MCF 10A (cell line): Measurements from ENCODE around the gene C11orf65. TPM values are rescaled to one million over a fixed set of nuclear protein-coding genes. Genes with fewer than 3 reads are reported as not detected.
"Not testable (repeated sequence)": the region's sequence is repeated elsewhere in the genome, so short reads cannot be mapped to it uniquely, and the experiment has no call there.

Experiments used
- BruUV-seq: library from RNA; stranded (reverse); fragments of 400-500 nt; replicated peaks from 2 replicates; lab custom pipeline; 2021; lab: Mats Ljungman, UMichigan
- CTCF ChIA-PET: fragments of 300-600 bp; sonication (Branson Sonifier 250); formaldehyde crosslinking; extraction: SDS; loops from one replicate; lab custom pipeline; 2021; ENCODE audit warnings: antibody characterized with exemption, inconsistent platforms; lab: Yijun Ruan, JAX
- POLR2A ChIA-PET: fragments of 300-600, 350-650 bp; sonication (Branson Sonifier 250); formaldehyde crosslinking; extraction: SDS; loops from one replicate; lab custom pipeline; 2020; ENCODE audit warnings: antibody characterized with exemption, inconsistent platforms; lab: Yijun Ruan, JAX
- DNase-seq: peaks from one replicate; pipeline ENCODE4 v3.0.0-alpha.2; 2018; ENCODE audit not compliant: unreplicated experiment
- H3K27ac Mint-ChIP-seq: one replicate; pipeline ENCODE4 v1.8.0; 2022; ENCODE audit warnings: mild to moderate bottlenecking, low read depth, mixed read lengths; ENCODE audit not compliant: unreplicated experiment
- H3K27me3 Mint-ChIP-seq: one replicate; pipeline ENCODE4 v1.8.0; 2022; ENCODE audit warnings: mixed read lengths; ENCODE audit not compliant: insufficient read depth, unreplicated experiment
- H3K36me3 Mint-ChIP-seq: one replicate; pipeline ENCODE4 v1.8.0; 2022; ENCODE audit warnings: mild to moderate bottlenecking, moderate library complexity, mixed read lengths; ENCODE audit not compliant: insufficient read depth, unreplicated experiment
- H3K4me1 Mint-ChIP-seq: one replicate; pipeline ENCODE4 v1.8.0; 2022; ENCODE audit warnings: mixed read lengths; ENCODE audit not compliant: insufficient read depth, unreplicated experiment
- H3K4me3 Mint-ChIP-seq: one replicate; pipeline ENCODE4 v1.8.0; 2022; ENCODE audit warnings: mild to moderate bottlenecking, moderate library complexity, mixed read lengths; ENCODE audit not compliant: unreplicated experiment
- H3K9me3 Mint-ChIP-seq: one replicate; pipeline ENCODE4 v1.8.0; 2022; ENCODE audit warnings: mixed read lengths; ENCODE audit not compliant: unreplicated experiment
- CTCF ChIP-seq: fragments of 200-600 bp; IDR thresholded peaks from one replicate; pipeline ENCODE4 v1.8.0; 2022; ENCODE audit warnings: antibody characterized with exemption, mild to moderate bottlenecking; ENCODE audit not compliant: unreplicated experiment
- intact Hi-C: fragments of 100-400 bp; cut with micrococcal nuclease; formaldehyde crosslinking; loops from 2 replicates; pipeline ENCODE4 v1.14.1; 2022
- total RNA-seq: library from RNA; stranded (reverse); gene quantifications from 2 replicates; pipeline ENCODE4 v1.2.3, GENCODE V29; 2022

Gene C11orf65
- total RNA-seq, 1 experiment from 2014 or later: 1.4 TPM

DNA sequence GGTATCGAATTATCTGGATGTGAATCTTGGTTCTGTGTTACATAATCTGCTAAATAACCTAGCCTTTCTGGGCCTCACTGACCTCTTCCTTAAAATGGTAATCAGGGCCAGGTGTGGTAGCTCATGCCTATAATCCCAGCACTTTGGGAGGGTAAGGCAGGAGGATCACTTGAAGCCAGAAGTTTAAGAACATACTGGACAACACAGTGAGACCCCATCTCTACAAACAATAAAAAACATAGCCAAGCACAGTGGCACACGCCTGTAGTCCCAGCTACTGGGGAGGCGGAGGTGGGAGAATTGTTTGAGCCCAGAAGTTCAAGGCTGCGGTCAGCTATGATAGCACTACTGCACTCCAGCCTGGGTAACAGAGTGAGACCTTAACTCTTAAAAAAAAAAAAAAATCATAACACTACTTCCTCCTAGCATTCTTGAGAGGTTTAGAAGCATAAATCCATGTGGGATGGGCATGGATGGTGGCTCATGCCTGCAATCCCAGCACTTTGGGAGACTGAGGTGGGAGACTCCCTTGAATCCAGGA lies 72.5 kb downstream of the C11orf65 start:
- intact Hi-C loops: no loop called here
- CTCF ChIA-PET: no interaction called here
- H3K27ac Mint-ChIP-seq: no peak overlapping the region
- no peak overlapping the region for H3K4me3 Mint-ChIP-seq
- no peaks in the 10 kb centered on the region for H3K4me1 Mint-ChIP-seq
- DNase-seq: no peak
- no peak for TF ChIP-seq CTCF
- H3K9me3 Mint-ChIP-seq: no peaks in the 10 kb centered on the region
- POLR2A ChIA-PET: interaction anchor here (0.9 kb wide), 1 partner anchor 72 kb away, joined by 4 read pairs; the partner anchor contains the start of gene C11orf65
- H3K27me3 Mint-ChIP-seq: no peaks in the 10 kb centered on the region
- H3K36me3 Mint-ChIP-seq: no peaks in the 10 kb centered on the region
- no TSS peak for BruUV-seq

- no TSS peak for BruUV-seq
- ChIA-PET POLR2A (no interaction called here), CTCF (no interaction called here)
- Mint-ChIP-seq H3K36me3 (no peaks in the 10 kb centered on the region), H3K27ac (no peak overlapping the region), H3K27me3 (no peaks in the 10 kb centered on the region), H3K9me3 (no peaks in the 10 kb centered on the region), H3K4me3 (no peak overlapping the region), H3K4me1 (no peaks in the 10 kb centered on the region)
- no peak for DNase-seq
- no peak for TF ChIP-seq CTCF
- intact Hi-C loops: no loop called here
Observed at GRCh38 chr11:108393046-108393445, 74.3 kb downstream of the C11orf65 start.

GRCh38 chr11:108392353-108392752 lies 75.0 kb downstream of the C11orf65 start:
- Mint-ChIP-seq H3K9me3 (no peaks in the 10 kb centered on the region), H3K27ac (no peak overlapping the region), H3K4me1 (no peaks in the 10 kb centered on the region), H3K4me3 (no peak overlapping the region), H3K36me3 (no peaks in the 10 kb centered on the region), H3K27me3 (no peaks in the 10 kb centered on the region)
- intact Hi-C loops: no loop called here
- no TSS peak for BruUV-seq
- TF ChIP-seq CTCF: no peak
- CTCF ChIA-PET: no interaction called here
- POLR2A ChIA-PET: no interaction called here
- DNase-seq: no peak

DNA sequence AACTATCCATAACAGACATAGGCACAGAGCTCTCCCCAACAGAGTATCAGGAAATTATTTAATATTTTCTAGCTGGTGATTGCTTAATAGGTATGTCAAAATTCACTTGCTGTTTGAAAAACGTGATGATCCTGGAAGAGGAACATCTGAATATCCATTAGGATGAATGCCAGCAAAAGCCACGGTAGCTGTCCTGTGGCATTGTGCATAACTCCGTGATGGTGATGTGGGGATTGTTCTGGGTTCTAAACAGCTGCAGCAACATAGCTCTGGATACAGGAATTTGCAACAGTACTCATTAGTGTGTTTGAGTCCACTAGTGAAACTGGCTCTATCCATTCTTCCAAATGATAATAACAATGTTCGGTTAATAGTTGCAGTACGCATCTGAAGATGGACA lies 78.8 kb downstream of the C11orf65 start:
- POLR2A ChIA-PET: interaction anchor here (1.2 kb wide), 1 partner anchor 19 kb away, joined by 3 read pairs; no protein-coding TSS in a partner anchor
- H3K9me3 Mint-ChIP-seq: no peaks in the 10 kb centered on the region
- H3K36me3 Mint-ChIP-seq: no peaks in the 10 kb centered on the region
- TF ChIP-seq CTCF: no peak
- no peaks in the 10 kb centered on the region for H3K27me3 Mint-ChIP-seq
- no TSS peak for BruUV-seq
- CTCF ChIA-PET: interaction anchor here (0.6 kb wide), 1 partner anchor 275 kb away, joined by 3 read pairs; no protein-coding TSS in a partner anchor
- DNase-seq: no peak
- no peak overlapping the region for H3K27ac Mint-ChIP-seq
- intact Hi-C loops: no loop called here
- H3K4me1 Mint-ChIP-seq: no peaks in the 10 kb centered on the region
- H3K4me3 Mint-ChIP-seq: no peak overlapping the region

DNA sequence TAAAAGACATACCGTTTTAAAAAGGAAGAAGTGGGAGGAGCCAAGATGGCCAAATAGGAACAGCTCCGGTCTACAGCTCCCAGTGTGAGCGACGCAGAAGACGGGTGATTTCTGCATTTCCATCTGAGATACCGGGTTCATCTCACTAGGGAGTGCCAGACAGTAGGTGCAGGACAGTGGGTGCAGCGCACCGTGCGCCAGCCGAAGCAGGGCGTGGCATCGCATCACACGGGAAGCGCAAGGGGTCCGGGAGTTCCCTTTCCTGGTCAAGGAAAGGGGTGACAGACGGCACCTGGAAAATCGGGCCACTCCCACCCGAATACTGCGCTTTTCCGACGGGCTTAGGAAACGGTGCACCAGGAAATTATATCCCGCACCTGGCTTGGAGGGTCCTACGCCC lies 93.8 kb downstream of the C11orf65 start:
- BruUV-seq, intact Hi-C loops, POLR2A ChIA-PET, H3K27me3 Mint-ChIP-seq, H3K4me3 Mint-ChIP-seq, H3K4me1 Mint-ChIP-seq, H3K9me3 Mint-ChIP-seq, H3K27ac Mint-ChIP-seq, DNase-seq, CTCF ChIA-PET: not testable (repeated sequence)
- H3K36me3 Mint-ChIP-seq: peaks cover 22% of the 10 kb centered on the region
